CD14-positive monocyte (primary cell): ENCODE data around the gene SCAPER. TPM values are rescaled to one million over a fixed set of nuclear protein-coding genes. Genes with fewer than 3 reads are reported as not detected.

ENCODE experiments used
- DNase-seq, 3 donors: peaks; one replicate each; pipeline ENCODE4 v3.0.0-alpha.2; 2011 to 2022
- H2AFZ ChIP-seq: 2 replicates; pipeline ENCODE4 v1.6.0; 2012; ENCODE audit warnings: mild to moderate bottlenecking, low read depth, low read length, inconsistent platforms; ENCODE audit not compliant: insufficient read depth, poor library complexity, severe bottlenecking
- H3K27ac ChIP-seq, 2 donors: 1 replicate in 1 of 2; 2 replicates in 1 of 2; pipeline ENCODE4 v1.5.1; 2012 to 2013; ENCODE audit warnings: low read length in 2 of 2, control low read depth in 1 of 2, inconsistent platforms in 1 of 2, low read depth in 1 of 2, mild to moderate bottlenecking in 1 of 2
- H3K27me3 ChIP-seq, 2 donors: one replicate each; pipeline versions ENCODE4 v1.6.0 to v1.6.1; 2011 to 2013; ENCODE audit warnings: low read length in 2 of 2; ENCODE audit not compliant: control insufficient read depth in 2 of 2, insufficient read depth in 2 of 2
- H3K36me3 ChIP-seq, 2 donors: replicated peaks in 1 of 2; 1 replicate in 1 of 2; 2 replicates in 1 of 2; pipeline versions ENCODE4 v1.5.1 to v1.6.1; 2012 to 2013; ENCODE audit warnings: low read length in 2 of 2, control low read depth in 1 of 2, inconsistent platforms in 1 of 2, mild to moderate bottlenecking in 1 of 2; ENCODE audit not compliant: insufficient read depth in 2 of 2, control insufficient read depth in 1 of 2
- H3K4me1 ChIP-seq, 2 donors: 1 replicate in 1 of 2; 2 replicates in 1 of 2; pipeline versions ENCODE4 v1.5.1 to v1.6.1; 2012 to 2013; ENCODE audit warnings: low read length in 2 of 2, control low read depth in 1 of 2, inconsistent platforms in 1 of 2, mild to moderate bottlenecking in 1 of 2, moderate library complexity in 1 of 2; ENCODE audit not compliant: insufficient read depth in 2 of 2, control insufficient read depth in 1 of 2
- H3K4me2 ChIP-seq: replicated peaks from 2 replicates; pipeline ENCODE3; 2012; ENCODE audit warnings: low read length, moderate library complexity, mild to moderate bottlenecking; ENCODE audit not compliant: poor library complexity, severe bottlenecking; ENCODE audit errors: extremely low read depth
- H3K4me3 ChIP-seq, 3 experiments: fragments of 200-600 bp in 1 of 3; sonication (generic) in 1 of 3; replicated peaks in 1 of 3; 1 replicate in 2 of 3; 2 replicates in 1 of 3; pipeline ENCODE4 v1.5.1; 2011 to 2013; ENCODE audit warnings: low read length in 3 of 3, mild to moderate bottlenecking in 3 of 3, control low read depth in 2 of 3, low read depth in 2 of 3, inconsistent platforms in 1 of 3, moderate library complexity in 1 of 3
- H3K79me2 ChIP-seq: 2 replicates; pipeline ENCODE4 v1.6.0; 2012; ENCODE audit warnings: mild to moderate bottlenecking, control low read depth, inconsistent platforms, low read length, moderate library complexity; ENCODE audit not compliant: insufficient read depth
- H3K9ac ChIP-seq: 2 replicates; pipeline ENCODE4 v1.6.0; 2017; ENCODE audit warnings: low read length, mild to moderate bottlenecking; ENCODE audit not compliant: insufficient read depth, poor library complexity, severe bottlenecking
- H3K9me3 ChIP-seq, 2 donors: replicated peaks in 1 of 2; 1 replicate in 1 of 2; 2 replicates in 1 of 2; pipeline versions ENCODE4 v1.5.1 to v1.6.1; 2012 to 2013; ENCODE audit warnings: low read length in 2 of 2, control low read depth in 1 of 2; ENCODE audit not compliant: control insufficient read depth in 1 of 2, insufficient read depth in 1 of 2
- H4K20me1 ChIP-seq: 2 replicates; pipeline ENCODE4 v1.6.0; 2012; ENCODE audit warnings: mild to moderate bottlenecking, low read length, control low read depth, moderate library complexity; ENCODE audit not compliant: insufficient read depth
- H3K27ac Mint-ChIP-seq, 7 donors: one replicate each; pipeline ENCODE4 v1.8.0; 2020; ENCODE audit warnings: mild to moderate bottlenecking in 7 of 7, mixed read lengths in 7 of 7, moderate library complexity in 6 of 7, inconsistent platforms in 2 of 7
- H3K27me3 Mint-ChIP-seq, 3 donors: one replicate each; pipeline ENCODE4 v1.8.0; 2021 to 2022; ENCODE audit warnings: low read depth in 3 of 3, mild to moderate bottlenecking in 3 of 3, mixed read lengths in 3 of 3, moderate library complexity in 3 of 3, inconsistent platforms in 1 of 3
- H3K36me3 Mint-ChIP-seq, 2 donors: one replicate each; pipeline ENCODE4 v1.8.0; 2020; ENCODE audit warnings: mixed read lengths in 2 of 2, inconsistent platforms in 1 of 2, mild to moderate bottlenecking in 1 of 2
- H3K4me1 Mint-ChIP-seq: one replicate; pipeline ENCODE4 v1.8.0; 2020; ENCODE audit warnings: mild to moderate bottlenecking, mixed read lengths
- H3K4me3 Mint-ChIP-seq, 2 donors: one replicate each; pipeline ENCODE4 v1.8.0; 2020; ENCODE audit warnings: mild to moderate bottlenecking in 2 of 2, mixed read lengths in 2 of 2, moderate library complexity in 1 of 2
- H3K9me3 Mint-ChIP-seq, 7 donors: one replicate each; pipeline ENCODE4 v1.8.0; 2020 to 2022; ENCODE audit warnings: mixed read lengths in 7 of 7, mild to moderate bottlenecking in 6 of 7, moderate library complexity in 6 of 7, inconsistent platforms in 2 of 7
- CTCF ChIP-seq: fragments of 200-600 bp; IDR thresholded peaks from one replicate; pipeline ENCODE4 v1.8.0; 2022; ENCODE audit warnings: antibody characterized with exemption, mild to moderate bottlenecking
- WGBS: methylation state at CpG from one replicate; pipeline ENCODE4 v1.1.5; 2013; ENCODE audit warnings: missing lambda C conversion rate; ENCODE audit not compliant: insufficient coverage; 5-methylcytosine and 5-hydroxymethylcytosine counted together
- intact Hi-C, 2 donors: fragments of 100-400 bp; cut with micrococcal nuclease; formaldehyde crosslinking; loops; one replicate each; pipeline versions ENCODE4 v1.15.0 to v1.15.1; 2023
- polyA plus RNA-seq, 3 donors: library from polyadenylated mRNA; depleted of rRNA in 1 of 3; unstranded in 2 of 3; stranded (reverse) in 1 of 3; fragments of 300-500 nt in 2 of 3; fragments of >200 nt in 1 of 3; fragmentation: Illumina TruSeq in 2 of 3; gene quantifications; 1 replicate in 2 of 3; 2 replicates in 1 of 3; pipeline ENCODE4 v1.2.3, GENCODE V29; 2012 to 2021

The SCAPER gene
- polyA plus RNA-seq, 3 donors, result 2.5 to 5.4 (median 4.2) TPM

GRCh38 chr15:76333720-76334437, 571.3 kb downstream of the SCAPER start:
- Mint-ChIP-seq H3K27ac (peak overlapping the region in 2 of 7 donors; percentile 1 to 58), H3K4me3 (peak overlapping the region in 1 of 2 donors; percentile 94), H3K36me3 (peaks cover 8 to 22% of the 10 kb centered on the region in 2 donors), H3K4me1 (peaks cover 38% of the 10 kb centered on the region), H3K9me3 (peaks cover 0 to 34% (median 25%) of the 10 kb centered on the region in 7 donors), H3K27me3 (peaks cover 58 to 77% (median 68%) of the 10 kb centered on the region in 3 donors)
- peak; percentile 21 for TF ChIP-seq CTCF
- Histone ChIP-seq H3K36me3 (no peaks in the 10 kb centered on the region), H3K79me2 (no peaks in the 10 kb centered on the region), H3K4me1 (peaks cover 40 to 41% of the 10 kb centered on the region in 2 donors), H3K4me3 (no peak overlapping the region), H3K4me2 (no peak overlapping the region), H3K27ac (no peak overlapping the region), H3K27me3 (peaks cover 31 to 66% of the 10 kb centered on the region in 2 donors), H2AFZ (no peak overlapping the region), H4K20me1 (peaks cover 5% of the 10 kb centered on the region), H3K9me3 (peaks cover 2 to 19% of the 10 kb centered on the region in 2 donors), H3K9ac (no peak overlapping the region)
- no peak for DNase-seq
- intact Hi-C loops, result no loop called here
- 46% methylated on average over 6 of the region's 9 CpGs for WGBS

GRCh38 chr15:76333309-76333708, 571.8 kb downstream of the SCAPER start:
- Histone ChIP-seq H3K4me3 (no peak overlapping the region), H3K27ac (no peak overlapping the region), H3K4me2 (no peak overlapping the region), H3K36me3 (no peaks in the 10 kb centered on the region), H3K4me1 (peaks cover 35 to 36% of the 10 kb centered on the region in 2 donors), H4K20me1 (no peaks in the 10 kb centered on the region), H3K27me3 (peaks cover 27 to 61% of the 10 kb centered on the region in 2 donors), H3K9ac (no peak overlapping the region), H3K9me3 (peaks cover 2 to 19% of the 10 kb centered on the region in 2 donors), H3K79me2 (no peaks in the 10 kb centered on the region), H2AFZ (no peak overlapping the region)
- H3K27me3 Mint-ChIP-seq, result peaks cover 52 to 77% (median 62%) of the 10 kb centered on the region in 3 donors
- peaks cover 33% of the 10 kb centered on the region for H3K4me1 Mint-ChIP-seq
- peaks cover 0 to 32% (median 22%) of the 10 kb centered on the region in 7 donors for H3K9me3 Mint-ChIP-seq
- H3K27ac Mint-ChIP-seq, result no peak overlapping the region
- peaks cover 2 to 16% of the 10 kb centered on the region in 2 donors for H3K36me3 Mint-ChIP-seq
- intact Hi-C loops, result no loop called here
- no peak for TF ChIP-seq CTCF
- peak overlapping the region in 1 of 2 donors; percentile 7 for H3K4me3 Mint-ChIP-seq
- WGBS, result 100% methylated on average over 1 of the region's 1 CpG
- DNase-seq, result no peak
